IMR-90 (cell line): Measurements from ENCODE around the gene SYNC. TPM values are rescaled to one million over a fixed set of nuclear protein-coding genes. Genes with fewer than 3 reads are reported as not detected.

Experiments
- ATAC-seq: fragments of 200-7000 bp; cut with Tn5 transposase; 2 replicates; pipeline ENCODE4 v1.9.1; 2020; ENCODE audit warnings: low read depth, mild to moderate bottlenecking, moderate library complexity
- BruUV-seq: library from RNA; stranded (reverse); fragments of 400-500 nt; replicated peaks from 2 replicates; lab custom pipeline; 2021; lab: Mats Ljungman, UMichigan
- CTCF ChIA-PET: fragments of 300-600 bp; formaldehyde crosslinking; extraction: SDS; loops from one replicate; lab custom pipeline; 2021; ENCODE audit warnings: antibody characterized with exemption; lab: Yijun Ruan, JAX
- POLR2A ChIA-PET: fragments of 300-600 bp; sonication (Branson Sonifier 250); formaldehyde crosslinking; loops from one replicate; lab custom pipeline; 2022; ENCODE audit warnings: antibody characterized with exemption; ENCODE audit not compliant: unreplicated experiment; lab: Charles Lee
- DNase-seq: peaks from one replicate; pipeline ENCODE4 v3.0.0; 2013
- H2AFZ ChIP-seq: replicated peaks from 2 replicates; pipeline ENCODE3; 2013; ENCODE audit warnings: low read length, mild to moderate bottlenecking; ENCODE audit not compliant: poor library complexity
- H2AK5ac ChIP-seq: 2 replicates; pipeline ENCODE4 v1.6.1; 2013; ENCODE audit warnings: low read depth, low read length, inconsistent platforms
- H2AK9ac ChIP-seq: replicated peaks from 2 replicates; pipeline ENCODE3; 2013; ENCODE audit warnings: mild to moderate bottlenecking, low read depth, low read length, moderate library complexity; ENCODE audit not compliant: poor library complexity
- H2BK120ac ChIP-seq: 2 replicates; pipeline ENCODE4 v1.6.1; 2013; ENCODE audit warnings: low read depth, low read length, inconsistent platforms
- H2BK15ac ChIP-seq: 3 replicates; pipeline ENCODE4 v1.6.1; 2013; ENCODE audit warnings: low read depth, low read length, inconsistent platforms
- H2BK20ac ChIP-seq: 2 replicates; pipeline ENCODE4 v1.6.1; 2013; ENCODE audit warnings: low read depth, mild to moderate bottlenecking, inconsistent platforms, low read length, moderate library complexity
- H2BK5ac ChIP-seq: 2 replicates; pipeline ENCODE4 v1.6.1; 2013; ENCODE audit warnings: mild to moderate bottlenecking, low read depth, low read length, inconsistent platforms; ENCODE audit not compliant: poor library complexity, severe bottlenecking
- H3K14ac ChIP-seq: replicated peaks from 2 replicates; pipeline ENCODE4 v1.6.1; 2013; ENCODE audit warnings: low read depth, low read length, inconsistent platforms
- H3K18ac ChIP-seq: 2 replicates; pipeline ENCODE4 v1.6.1; 2013; ENCODE audit warnings: low read depth, low read length, control low read depth
- H3K23ac ChIP-seq: 2 replicates; pipeline ENCODE4 v1.6.1; 2013; ENCODE audit warnings: low read depth, low read length, inconsistent platforms
- H3K27ac ChIP-seq: 2 replicates; pipeline ENCODE4 v1.5.1; 2013; ENCODE audit warnings: mild to moderate bottlenecking, control low read depth, low read length; ENCODE audit not compliant: insufficient read depth
- H3K27me3 ChIP-seq: 2 replicates; pipeline ENCODE4 v1.6.1; 2013; ENCODE audit warnings: low read length; ENCODE audit not compliant: control insufficient read depth, insufficient read depth
- H3K36me3 ChIP-seq: 2 replicates; pipeline ENCODE4 v1.6.1; 2013; ENCODE audit warnings: low read length, mixed read lengths; ENCODE audit not compliant: control insufficient read depth, insufficient read depth
- H3K4ac ChIP-seq: 2 replicates; pipeline ENCODE4 v1.6.1; 2013; ENCODE audit warnings: low read depth, low read length, inconsistent platforms
- H3K4me1 ChIP-seq: 2 replicates; pipeline ENCODE4 v1.6.1; 2013; ENCODE audit warnings: low read length, mixed read lengths; ENCODE audit not compliant: control insufficient read depth, insufficient read depth
- H3K4me2 ChIP-seq: 2 replicates; pipeline ENCODE4 v1.6.1; 2013; ENCODE audit warnings: low read depth, mild to moderate bottlenecking, control low read depth, low read length, moderate library complexity
- H3K4me3 ChIP-seq: 2 replicates; pipeline ENCODE4 v1.5.1; 2013; ENCODE audit warnings: low read depth, mild to moderate bottlenecking, control low read depth, low read length, moderate library complexity; ENCODE audit not compliant: insufficient read depth
- H3K56ac ChIP-seq: 2 replicates; pipeline ENCODE4 v1.6.1; 2013; ENCODE audit warnings: low read length, inconsistent platforms; ENCODE audit not compliant: insufficient read depth; ENCODE audit errors: extremely low read depth
- H3K79me1 ChIP-seq, 2 experiments: 2 replicates each; pipeline ENCODE4 v1.6.1; 2013; ENCODE audit warnings: low read length in 2 of 2, inconsistent platforms in 1 of 2, low read depth in 1 of 2
- H3K9ac ChIP-seq: 2 replicates; pipeline ENCODE4 v1.6.1; 2013; ENCODE audit warnings: low read depth, low read length, control low read depth
- H3K9me1 ChIP-seq: 2 replicates; pipeline ENCODE4 v1.6.1; 2013; ENCODE audit warnings: low read length, inconsistent platforms; ENCODE audit not compliant: insufficient read depth
- H3K9me3 ChIP-seq: 2 replicates; pipeline ENCODE4 v1.6.1; 2013; ENCODE audit warnings: low read length; ENCODE audit not compliant: control insufficient read depth, insufficient read depth
- H4K20me1 ChIP-seq: 2 replicates; pipeline ENCODE4 v1.6.1; 2013; ENCODE audit warnings: low read length, inconsistent platforms; ENCODE audit not compliant: insufficient read depth
- H4K5ac ChIP-seq: 2 replicates; pipeline ENCODE4 v1.6.1; 2013; ENCODE audit warnings: mild to moderate bottlenecking, low read depth, low read length, control low read depth
- H4K8ac ChIP-seq, 2 experiments: 2 replicates each; pipeline ENCODE4 v1.6.1; 2013; ENCODE audit warnings: low read depth in 2 of 2, low read length in 2 of 2, control low read depth in 1 of 2, inconsistent platforms in 1 of 2
- H4K91ac ChIP-seq: 2 replicates; pipeline ENCODE4 v1.6.1; 2013; ENCODE audit warnings: low read depth, low read length, inconsistent platforms; ENCODE audit not compliant: insufficient read depth
- BHLHE40 ChIP-seq: fragments of 150-350 bp; IDR thresholded peaks from 2 replicates; pipeline ENCODE4 v1.6.1; 2016; ENCODE audit warnings: mild to moderate bottlenecking, low read depth, low read length
- CEBPB ChIP-seq: IDR thresholded peaks from 2 replicates; pipeline ENCODE4 v1.6.1; 2012; ENCODE audit warnings: low read depth, low read length, improper control_type of control experiment
- CHD1 ChIP-seq: IDR thresholded peaks from 2 replicates; pipeline ENCODE4 v1.6.1; 2012; ENCODE audit warnings: low read depth, low read length, improper control_type of control experiment
- ELK1 ChIP-seq: fragments of 150-350 bp; IDR thresholded peaks from 2 replicates; pipeline ENCODE4 v1.6.1; 2016; ENCODE audit warnings: low read depth, mild to moderate bottlenecking, low read length, moderate library complexity, borderline replicate concordance
- FOS ChIP-seq: fragments of 150-350 bp; IDR thresholded peaks from 2 replicates; pipeline ENCODE4 v1.6.1; 2016; ENCODE audit warnings: low read depth, low read length
- MAFK ChIP-seq: IDR thresholded peaks from 2 replicates; pipeline ENCODE4 v1.6.1; 2012; ENCODE audit warnings: low read depth, low read length, improper control_type of control experiment
- MAZ ChIP-seq: IDR thresholded peaks from 2 replicates; pipeline ENCODE4 v1.6.1; 2012; ENCODE audit warnings: low read depth, mild to moderate bottlenecking, low read length, improper control_type of control experiment, moderate library complexity, borderline replicate concordance
- MXI1 ChIP-seq: IDR thresholded peaks from 2 replicates; pipeline ENCODE4 v1.6.1; 2012; ENCODE audit warnings: low read depth, mild to moderate bottlenecking, low read length, moderate library complexity, borderline replicate concordance
- NFE2L2 ChIP-seq: fragments of 150-350 bp; IDR thresholded peaks from 2 replicates; pipeline ENCODE4 v1.6.1; 2016; ENCODE audit warnings: low read depth, mild to moderate bottlenecking, low read length
- RAD21 ChIP-seq: IDR thresholded peaks from 2 replicates; pipeline ENCODE4 v1.6.1; 2012; ENCODE audit warnings: low read length, improper control_type of control experiment
- RCOR1 ChIP-seq: IDR thresholded peaks from 2 replicates; pipeline ENCODE4 v1.6.1; 2012; ENCODE audit warnings: mild to moderate bottlenecking, low read length, improper control_type of control experiment; ENCODE audit not compliant: insufficient replicate concordance
- RFX5 ChIP-seq: IDR thresholded peaks from 2 replicates; pipeline ENCODE4 v1.8.0; 2012; ENCODE audit warnings: low read depth, mild to moderate bottlenecking, low read length, moderate library complexity
- SMC3 ChIP-seq: fragments of 150-350 bp; IDR thresholded peaks from 2 replicates; pipeline ENCODE4 v1.6.1; 2016; ENCODE audit warnings: low read depth, mild to moderate bottlenecking, antibody characterized with exemption, low read length, moderate library complexity
- whole genome bisulfite sequencing, 2 experiments: methylation state at CpG; one replicate each; pipeline versions ENCODE4 v1.1.5 to v1.1.7; 2013; ENCODE audit warnings: missing lambda C conversion rate in 2 of 2; ENCODE audit not compliant: insufficient read length in 1 of 2; ENCODE audit errors: extremely low coverage in 2 of 2; 5-methylcytosine and 5-hydroxymethylcytosine counted together
- dilution Hi-C: fragments of 300-500 bp; cut with HindIII; formaldehyde crosslinking; loops from one replicate; pipeline ENCODE4 v1.14.3; 2018; ENCODE audit warnings: low sequenced_read_pairs; ENCODE audit not compliant: unreplicated experiment
- in situ Hi-C: fragments of 300-500 bp; cut with MboI; formaldehyde crosslinking; loops from 3 replicates; pipeline ENCODE4 v1.14.3; 2019; ENCODE audit warnings: low sequenced_read_pairs, inconsistent platforms, mixed read lengths
- intact Hi-C: fragments of 100-400 bp; cut with micrococcal nuclease; formaldehyde crosslinking; loops from 2 replicates; pipeline ENCODE4 v1.10.0; 2022
- polyA plus RNA-seq, 3 experiments: library from polyadenylated mRNA; depleted of rRNA; stranded (reverse); fragments of >200 nt; gene quantifications; 2 replicates each; pipeline ENCODE4 v1.2.3, GENCODE V29; 2012; ENCODE audit warnings: low replicate concordance in 1 of 3
- total RNA-seq: library from RNA; depleted of rRNA; stranded (reverse); fragments of >200 nt; gene quantifications from 2 replicates; pipeline ENCODE4 v1.2.3, GENCODE V29; 2012
- TF ChIP-seq, protein P1 (sequence below): fragments of 150-350 bp; IDR thresholded peaks from 2 replicates; pipeline ENCODE4 v1.6.1; 2017; ENCODE audit warnings: mild to moderate bottlenecking, antibody characterized with exemption, low read length, low read depth
- TF ChIP-seq, protein P2 (sequence below): conservative IDR thresholded peaks from 2 replicates; pipeline ENCODE4 v1.5.1; 2012; ENCODE audit warnings: mild to moderate bottlenecking, low read depth, low read length, improper control_type of control experiment

The SYNC gene
- total and polyA plus RNA-seq, 2 of the 4 experiments (the other 2 are of a cell fraction): 48.9 to 103 TPM

- no peak overlapping the region for H2AK5ac ChIP-seq
- H2AK9ac ChIP-seq: no peak overlapping the region
- dilution Hi-C loops (no loop called here), intact Hi-C loops (loop anchor here (5.0 kb wide), 1 partner anchor 162 kb away; no protein-coding TSS in a partner anchor), in situ Hi-C loops (no loop called here)
- H4K5ac ChIP-seq: no peak overlapping the region
- H3K36me3 ChIP-seq: peaks cover 50% of the 10 kb centered on the region
- H4K20me1 ChIP-seq: peaks cover 5% of the 10 kb centered on the region; the same call in 1 of the 2 replicates
- H3K9me3 ChIP-seq: no peaks in the 10 kb centered on the region
- no peak overlapping the region for H4K91ac ChIP-seq
- H3K9ac ChIP-seq: no peak overlapping the region
- BruUV-seq: no TSS peak
- H3K18ac ChIP-seq: no peak overlapping the region
- H3K14ac ChIP-seq: no peak overlapping the region
- no peak overlapping the region for H2BK15ac ChIP-seq
- no peak overlapping the region for H2BK20ac ChIP-seq
- no peak overlapping the region for H2BK5ac ChIP-seq
- DNase-seq (no peak), ATAC-seq (no peak)
- no peak overlapping the region for H2BK120ac ChIP-seq
- peaks cover 6% of the 10 kb centered on the region; the same call in 1 of the 2 replicates for H3K9me1 ChIP-seq
- H3K23ac ChIP-seq: no peak overlapping the region
- no peak overlapping the region for H3K27ac ChIP-seq
- no peak overlapping the region for H2AFZ ChIP-seq
- CTCF ChIA-PET: no interaction called here
- H3K4ac ChIP-seq: no peak overlapping the region
- H3K79me1 ChIP-seq: peaks cover 11 to 44% of the 10 kb centered on the region in 2 experiments
- H3K56ac ChIP-seq: no peak overlapping the region
- POLR2A ChIA-PET: no interaction called here
- no peaks in the 10 kb centered on the region for H3K27me3 ChIP-seq
- no peak overlapping the region for H4K8ac ChIP-seq
- H3K4me2 ChIP-seq: no peak overlapping the region
- no CpG with 5 or more reads among the region's 1 CpG for WGBS, 2 experiments
- peaks cover 9% of the 10 kb centered on the region for H3K4me1 ChIP-seq
- TF ChIP-seq SMC3: no peak
- TF ChIP-seq MAZ: no peak
- no peak for TF ChIP-seq CHD1
- TF ChIP-seq ELK1: no peak
- TF ChIP-seq FOS: no peak
- no peak for TF ChIP-seq RCOR1
- TF ChIP-seq RAD21: no peak
- TF ChIP-seq NFE2L2: no peak
- TF ChIP-seq MAFK: no peak
- TF ChIP-seq, protein P1, sequence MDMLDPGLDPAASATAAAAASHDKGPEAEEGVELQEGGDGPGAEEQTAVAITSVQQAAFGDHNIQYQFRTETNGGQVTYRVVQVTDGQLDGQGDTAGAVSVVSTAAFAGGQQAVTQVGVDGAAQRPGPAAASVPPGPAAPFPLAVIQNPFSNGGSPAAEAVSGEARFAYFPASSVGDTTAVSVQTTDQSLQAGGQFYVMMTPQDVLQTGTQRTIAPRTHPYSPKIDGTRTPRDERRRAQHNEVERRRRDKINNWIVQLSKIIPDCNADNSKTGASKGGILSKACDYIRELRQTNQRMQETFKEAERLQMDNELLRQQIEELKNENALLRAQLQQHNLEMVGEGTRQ: no peak
- TF ChIP-seq MXI1: no peak
- TF ChIP-seq, protein P2, sequence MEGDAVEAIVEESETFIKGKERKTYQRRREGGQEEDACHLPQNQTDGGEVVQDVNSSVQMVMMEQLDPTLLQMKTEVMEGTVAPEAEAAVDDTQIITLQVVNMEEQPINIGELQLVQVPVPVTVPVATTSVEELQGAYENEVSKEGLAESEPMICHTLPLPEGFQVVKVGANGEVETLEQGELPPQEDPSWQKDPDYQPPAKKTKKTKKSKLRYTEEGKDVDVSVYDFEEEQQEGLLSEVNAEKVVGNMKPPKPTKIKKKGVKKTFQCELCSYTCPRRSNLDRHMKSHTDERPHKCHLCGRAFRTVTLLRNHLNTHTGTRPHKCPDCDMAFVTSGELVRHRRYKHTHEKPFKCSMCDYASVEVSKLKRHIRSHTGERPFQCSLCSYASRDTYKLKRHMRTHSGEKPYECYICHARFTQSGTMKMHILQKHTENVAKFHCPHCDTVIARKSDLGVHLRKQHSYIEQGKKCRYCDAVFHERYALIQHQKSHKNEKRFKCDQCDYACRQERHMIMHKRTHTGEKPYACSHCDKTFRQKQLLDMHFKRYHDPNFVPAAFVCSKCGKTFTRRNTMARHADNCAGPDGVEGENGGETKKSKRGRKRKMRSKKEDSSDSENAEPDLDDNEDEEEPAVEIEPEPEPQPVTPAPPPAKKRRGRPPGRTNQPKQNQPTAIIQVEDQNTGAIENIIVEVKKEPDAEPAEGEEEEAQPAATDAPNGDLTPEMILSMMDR: no peak
- no peak for TF ChIP-seq CEBPB
- no peak for TF ChIP-seq RFX5
- no peak for TF ChIP-seq BHLHE40
- H3K4me3 ChIP-seq: no peak overlapping the region
Measured at GRCh38 chr1:32680642-32681041, 21.9 kb downstream of the SYNC start.
